Measurements from ENCODE around the gene LAG3.
A peak's percentile ranks its signal among the peaks of the same experiment; 100 is the strongest.

GRCh38 chr12:6752921-6753771, 19.2 kb upstream of the LAG3 start, which contains the start of gene MLF2:
- peak; percentile 96 for TF ChIP-seq CTCF (IDR thresholded peaks at IDR 0.05; ENCODE audit: low read depth, low read length, poor library complexity, severe bottlenecking)
- TF ChIP-seq EZH2phosphoT487 (IDR thresholded peaks at IDR 0.05; ENCODE audit: borderline replicate concordance, low read length): no peak

Data from DOHH2 (cell line).